NCI-H510A treated with DMSO at 0.1 percent for 48 hours (cell line): ENCODE results near the gene LECT2.

ENCODE experiments used
- DNase-seq: peaks from one replicate; lab custom pipeline; 2025; lab: John Stamatoyannopoulos, UW

LECT2 gene

DNA sequence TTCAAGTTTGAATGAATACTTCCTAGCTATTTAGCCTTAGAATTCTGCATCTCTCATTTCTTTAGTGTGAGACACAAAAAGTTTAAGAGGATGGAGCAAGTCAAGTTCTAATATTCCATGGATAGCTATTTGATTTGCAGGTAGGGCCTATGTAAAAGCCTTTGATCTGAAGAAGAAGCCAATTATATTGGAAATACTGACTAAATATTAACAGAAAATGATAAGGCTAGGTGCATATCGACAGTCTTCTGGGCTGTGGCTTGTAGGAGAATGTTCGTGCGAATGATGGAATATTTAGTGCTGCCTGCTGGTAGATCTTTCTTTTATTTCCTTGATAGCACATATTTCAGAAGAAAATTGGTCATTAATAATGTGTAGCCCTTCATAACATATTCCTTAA, at the start of gene LECT2:
Gene LECT2 (minus strand): TSS at position 85 of the 400 bp plus-strand sequence. CDS start 150 bp downstream, outside the sequence.
- no peak for DNase-seq

DNA sequence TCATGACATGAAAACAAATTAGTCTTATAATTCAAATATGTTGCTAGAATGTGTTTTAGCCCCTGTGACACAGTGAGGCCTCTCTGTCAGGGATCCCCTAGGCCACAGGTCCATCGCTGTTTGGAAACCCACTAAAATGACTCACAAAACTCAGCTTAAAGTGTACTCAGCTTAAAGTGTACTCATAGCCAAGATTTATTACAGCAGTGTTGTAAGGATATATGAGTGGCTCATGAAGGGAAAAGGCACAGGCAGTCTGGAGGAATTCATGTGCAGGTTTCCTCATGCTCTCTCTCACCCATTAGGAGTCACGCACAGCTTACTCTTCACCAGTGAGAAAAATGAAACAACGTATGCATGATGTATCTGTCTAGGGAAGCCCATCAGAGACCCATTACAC, 49.7 kb upstream of the LECT2 start:
- no peak for DNase-seq

DNA sequence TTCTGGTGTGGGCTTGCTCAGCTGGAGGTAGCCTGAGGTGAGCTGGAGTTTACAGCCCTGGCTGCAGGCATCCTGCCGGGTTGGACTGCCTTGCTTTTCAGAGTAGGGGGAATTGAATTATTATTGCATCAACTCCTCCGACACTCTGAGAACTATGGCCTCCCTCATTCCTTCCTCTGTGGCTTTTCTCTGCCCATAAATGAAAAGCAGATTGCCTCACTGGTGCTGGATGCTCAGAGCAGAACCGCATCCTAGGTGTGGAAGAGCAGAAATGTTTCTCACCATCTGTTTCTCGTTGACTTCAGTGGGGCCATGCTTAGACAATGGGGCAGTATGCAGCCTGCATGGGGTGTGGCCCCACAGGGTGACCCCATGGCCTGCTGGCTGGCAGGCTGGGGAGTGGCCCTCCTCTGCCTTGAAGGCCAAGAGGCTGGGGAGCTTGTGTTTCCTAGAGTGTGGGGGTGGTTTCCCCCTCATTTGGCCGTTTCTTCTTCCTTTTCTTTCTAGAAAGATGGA, 46.7 kb upstream of the LECT2 start:
- DNase-seq: no peak

DNA sequence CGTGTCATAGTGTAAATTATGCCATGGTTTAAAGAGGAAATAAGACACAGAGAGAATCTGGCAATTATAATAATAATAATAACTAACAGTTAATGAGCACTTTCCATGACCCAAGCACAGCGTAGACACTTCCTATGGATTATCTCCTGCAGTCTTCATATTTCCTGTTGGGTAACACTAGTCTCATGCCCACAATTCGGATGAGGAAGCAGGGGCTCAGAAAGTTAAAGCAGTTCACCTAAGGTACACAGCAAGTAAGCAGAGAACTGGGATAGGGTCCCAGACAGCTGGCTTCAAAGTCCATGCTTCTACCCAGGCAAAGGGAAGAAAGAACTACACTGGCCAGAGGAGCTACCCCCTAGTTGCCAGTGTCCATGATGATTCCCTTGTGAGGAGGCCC, 46.1 kb upstream of the LECT2 start:
- DNase-seq: no peak

DNA sequence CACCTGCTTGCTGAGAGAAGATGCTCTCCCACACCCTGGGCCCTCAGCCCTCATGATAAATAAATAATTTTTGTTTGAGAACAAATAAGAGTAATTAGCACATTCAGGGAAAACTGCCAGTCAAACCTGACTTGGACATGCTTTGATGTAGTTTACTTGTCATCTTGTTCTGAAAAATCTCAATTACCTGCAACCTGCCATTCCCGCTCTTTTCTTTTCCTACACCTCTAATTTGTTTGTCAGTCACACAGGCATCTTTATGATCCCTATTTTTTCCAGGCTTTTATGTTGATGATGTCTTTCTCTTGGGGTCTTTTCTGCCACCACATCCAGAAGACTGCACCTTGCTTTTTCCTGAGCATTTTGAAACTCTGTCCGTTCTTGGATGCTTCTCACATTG, 45.4 kb upstream of the LECT2 start:
- no peak for DNase-seq

DNA sequence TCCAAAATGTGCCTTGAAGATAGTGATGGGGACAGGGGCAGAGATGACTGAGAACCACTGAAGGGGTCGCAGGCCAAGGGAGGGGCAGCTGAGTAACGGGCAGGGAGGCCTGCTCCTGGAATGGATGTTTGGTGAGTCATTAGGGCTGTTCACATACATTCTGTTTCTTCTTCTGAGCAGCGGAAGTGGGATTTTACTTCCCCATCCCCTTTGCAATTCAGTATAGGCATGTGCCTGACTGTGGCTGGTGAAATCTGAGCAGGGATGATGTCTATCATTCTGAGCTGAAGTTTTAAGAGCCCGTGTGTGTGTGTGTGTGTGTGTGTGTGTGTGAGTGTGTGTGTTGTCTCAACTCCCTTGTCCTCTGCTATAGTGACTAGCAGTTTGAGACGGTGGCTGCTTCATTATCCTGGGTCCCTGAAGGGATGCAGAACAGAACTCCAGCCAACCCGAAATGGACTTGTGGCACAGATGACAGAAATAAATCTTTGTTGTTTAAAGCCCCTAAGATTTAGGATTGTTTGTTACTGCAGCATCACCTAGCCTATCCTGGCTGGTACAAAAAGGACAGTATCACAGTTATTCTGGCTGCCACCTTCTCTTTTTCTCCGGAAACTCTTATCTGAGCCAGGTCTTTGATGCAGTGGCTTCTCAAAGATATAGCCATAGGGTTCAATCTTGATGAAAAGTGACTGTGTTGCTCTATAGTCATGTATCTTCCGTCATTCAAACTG, 44.8 kb upstream of the LECT2 start:
- DNase-seq: no peak

DNA sequence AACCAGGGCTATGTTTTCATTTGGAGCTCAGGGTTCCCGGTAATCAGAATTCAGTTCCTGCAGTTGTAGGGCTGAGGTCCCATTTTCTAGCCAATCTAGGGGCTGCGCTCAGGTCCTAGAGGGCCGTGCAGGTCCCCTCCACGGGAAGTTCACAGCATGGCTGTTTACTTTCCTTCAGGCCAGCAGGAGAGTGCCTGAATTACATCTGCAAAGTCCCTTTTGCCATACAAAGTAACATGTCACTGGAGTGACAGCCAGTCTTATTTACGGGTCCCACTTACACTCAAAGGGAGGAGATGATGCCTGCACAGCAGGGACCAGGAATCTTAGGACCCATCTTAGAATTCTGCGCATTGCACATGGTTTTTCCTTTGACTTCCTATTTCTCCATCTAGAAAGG, 44.1 kb upstream of the LECT2 start:
- DNase-seq: no peak

DNA sequence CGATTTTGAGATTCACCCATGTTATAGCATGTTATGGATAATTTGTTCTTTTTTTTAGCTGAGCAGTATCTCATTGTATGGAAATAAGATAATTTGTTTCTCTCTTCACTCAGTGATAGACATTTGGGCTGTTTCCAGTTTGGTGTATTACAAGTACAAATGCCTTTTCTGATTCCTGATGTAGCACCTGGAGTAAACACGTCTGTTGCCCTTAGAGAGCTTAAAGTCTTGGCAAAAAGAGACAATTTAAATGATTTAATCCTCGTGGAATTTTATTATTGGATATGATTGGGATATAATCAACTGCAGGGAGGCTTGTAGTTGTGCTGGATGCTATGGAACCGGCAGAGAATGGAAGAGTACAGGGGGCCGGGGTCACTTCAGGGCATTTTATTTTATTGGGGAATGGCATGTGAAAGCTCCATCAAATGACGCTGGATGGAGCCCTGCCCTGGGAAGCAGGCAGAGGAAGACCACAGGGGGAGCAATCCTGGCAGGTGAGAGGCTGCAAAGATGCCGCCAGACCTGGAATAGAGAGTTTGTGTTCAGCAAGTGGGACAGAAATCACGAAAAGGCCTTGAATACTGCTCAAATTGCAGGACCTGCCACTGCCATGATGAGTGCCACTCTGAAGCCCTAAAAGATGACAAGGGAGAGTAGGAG, 43.0 kb upstream of the LECT2 start:
- no peak for DNase-seq

DNA sequence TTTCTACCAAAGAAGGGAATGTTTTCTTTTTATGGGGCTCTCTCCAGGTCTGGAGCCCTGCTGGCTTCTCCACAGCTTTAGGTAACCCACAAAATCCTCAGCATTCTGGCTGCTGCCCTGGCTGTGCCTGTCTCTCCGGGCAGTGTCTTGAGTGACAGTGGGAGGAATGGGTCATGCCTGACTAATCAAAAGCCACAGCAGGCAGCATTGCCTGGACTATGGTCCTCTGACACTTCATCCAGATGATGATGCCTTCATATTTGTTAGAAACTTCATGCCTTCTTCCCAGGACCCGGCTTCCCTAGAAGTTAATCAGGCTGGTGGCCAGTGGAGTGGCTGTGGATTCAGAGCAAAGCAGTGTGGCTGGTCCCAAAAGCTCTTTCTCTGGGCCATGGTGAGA, 41.8 kb upstream of the LECT2 start:
- no peak for DNase-seq

DNA sequence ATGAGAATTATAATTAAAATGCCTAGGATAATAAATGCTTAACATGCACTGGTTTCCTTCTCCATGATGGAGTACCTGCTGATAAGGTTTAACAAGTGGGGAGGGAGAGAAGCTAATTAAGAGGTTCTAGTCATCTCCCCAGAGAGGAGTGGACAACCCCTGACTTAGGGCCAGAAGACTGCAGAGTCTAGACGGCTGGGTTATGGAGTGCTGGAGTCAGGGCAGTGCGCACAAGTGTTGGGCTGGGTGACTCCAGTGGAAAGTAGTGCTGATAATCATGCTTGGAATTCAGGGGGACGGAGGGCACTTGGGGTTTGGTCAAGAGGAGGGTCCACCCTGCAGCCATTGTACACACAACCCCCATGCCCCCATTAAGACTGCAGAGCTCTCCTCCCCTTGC, 41.2 kb upstream of the LECT2 start:
- DNase-seq: no peak

DNA sequence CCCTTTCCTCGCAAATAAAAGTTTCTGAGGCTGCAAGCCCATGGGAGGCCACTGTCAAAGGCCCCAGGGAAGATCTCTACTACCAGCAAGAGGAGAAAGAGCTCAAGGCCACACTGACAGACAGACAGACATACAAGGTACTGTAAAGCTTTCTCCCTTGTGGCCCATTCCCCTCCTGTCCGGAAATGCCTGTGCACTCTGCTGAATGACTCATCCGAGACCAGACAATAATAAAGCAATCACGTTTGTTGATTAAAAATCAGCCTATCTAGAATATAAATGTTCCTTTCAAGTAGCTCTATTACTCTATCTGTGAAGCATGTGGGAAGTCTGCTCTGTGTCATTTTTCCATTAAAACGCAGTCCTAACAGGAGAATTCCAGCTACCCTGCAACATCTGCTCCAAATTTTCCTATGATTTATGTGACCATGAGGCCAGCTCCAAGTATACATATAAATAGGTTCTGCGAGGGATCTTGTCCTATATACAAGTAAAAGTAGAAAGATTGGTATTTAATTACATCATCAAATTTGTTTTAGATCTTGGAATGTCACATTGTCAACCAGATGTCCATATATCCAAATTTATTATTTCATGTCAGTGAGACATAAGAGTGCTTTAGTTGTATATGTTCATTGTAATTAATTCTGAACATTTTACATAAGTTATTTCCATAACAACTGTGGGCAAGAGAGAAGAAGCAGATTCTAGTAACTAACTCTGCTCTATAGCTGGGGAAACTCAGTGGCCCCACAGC, 39.3 kb upstream of the LECT2 start:
- no peak for DNase-seq

DNA sequence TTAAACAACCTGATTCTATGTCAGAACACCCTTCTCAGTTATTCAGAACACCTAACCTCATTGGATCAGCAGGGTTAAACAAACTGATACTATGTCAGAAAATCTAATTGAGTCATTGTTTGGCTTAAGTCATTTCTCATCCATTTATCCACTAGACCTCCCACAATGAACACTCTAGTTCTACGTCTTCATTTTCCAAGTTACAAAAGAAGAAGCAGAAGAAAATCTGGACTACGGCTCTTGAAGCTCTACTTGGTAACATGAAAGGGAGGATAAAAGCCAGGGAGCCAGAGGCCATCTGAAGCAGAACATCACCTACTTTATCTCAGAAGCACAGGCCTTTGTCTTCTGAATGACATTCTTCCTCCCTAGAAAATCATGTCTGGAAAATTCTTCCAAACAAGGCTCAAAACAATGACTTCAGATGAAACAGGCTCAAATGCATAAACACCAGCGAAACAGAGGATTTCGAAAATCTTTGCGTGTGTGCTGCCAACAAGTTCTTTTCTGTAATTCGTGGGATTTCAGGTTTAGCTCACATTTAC, 38.6 kb upstream of the LECT2 start:
- no peak for DNase-seq

DNA sequence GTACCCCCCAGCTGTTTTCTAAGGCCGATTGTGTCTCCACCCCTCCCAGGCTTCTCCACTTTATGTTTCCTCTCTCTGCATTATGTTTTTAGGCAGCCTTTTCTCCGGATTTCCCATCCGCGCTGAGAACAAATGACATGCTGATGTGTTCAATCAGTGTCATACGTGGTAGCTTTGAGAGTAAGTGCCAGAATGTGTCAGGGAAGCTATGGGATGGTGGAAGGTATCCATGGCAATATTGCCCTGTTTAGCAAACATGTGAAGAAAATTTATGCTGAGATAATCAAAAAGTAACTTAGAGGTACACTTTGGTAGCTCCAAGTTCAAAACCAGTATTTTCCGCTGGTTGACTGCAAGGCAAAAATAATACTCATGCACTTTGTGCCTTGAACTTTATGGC, 36.6 kb upstream of the LECT2 start:
- no peak for DNase-seq

DNA sequence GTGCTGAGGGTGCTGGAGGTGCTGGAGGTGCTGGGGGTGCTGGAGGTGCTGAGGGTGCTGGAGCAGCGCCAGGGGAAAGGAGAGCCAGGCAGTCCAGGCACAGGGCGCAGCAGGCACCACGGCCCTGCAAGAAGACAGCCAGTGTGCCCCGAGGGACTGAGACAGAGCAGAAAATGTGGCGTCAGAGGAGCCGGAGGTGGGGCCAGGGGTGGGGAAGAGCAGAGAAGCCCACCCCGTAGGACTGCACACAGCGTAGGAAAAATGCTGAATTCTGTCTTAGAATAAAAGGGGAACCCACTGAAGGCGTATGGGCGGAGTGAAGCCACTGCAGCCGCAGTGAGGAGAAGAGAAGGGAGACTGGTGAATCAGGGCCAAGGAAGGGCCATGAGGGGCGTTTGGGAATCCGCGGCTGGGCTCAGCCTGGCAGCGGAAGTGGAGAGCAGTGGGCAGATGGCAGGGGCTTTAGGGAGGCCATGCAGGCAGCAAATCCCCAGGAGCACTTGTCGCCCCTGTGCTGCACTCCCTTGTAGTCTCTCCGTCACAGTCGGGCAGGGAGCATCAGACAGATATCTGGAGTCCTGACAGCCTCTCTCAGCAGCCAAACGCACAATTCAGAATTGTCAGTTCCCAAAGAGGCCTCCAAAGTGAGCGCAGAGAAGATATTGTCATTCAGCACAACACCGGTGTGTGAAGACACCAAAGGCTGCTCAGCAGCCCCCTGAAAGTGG, 35.9 kb upstream of the LECT2 start:
- no peak for DNase-seq

DNA sequence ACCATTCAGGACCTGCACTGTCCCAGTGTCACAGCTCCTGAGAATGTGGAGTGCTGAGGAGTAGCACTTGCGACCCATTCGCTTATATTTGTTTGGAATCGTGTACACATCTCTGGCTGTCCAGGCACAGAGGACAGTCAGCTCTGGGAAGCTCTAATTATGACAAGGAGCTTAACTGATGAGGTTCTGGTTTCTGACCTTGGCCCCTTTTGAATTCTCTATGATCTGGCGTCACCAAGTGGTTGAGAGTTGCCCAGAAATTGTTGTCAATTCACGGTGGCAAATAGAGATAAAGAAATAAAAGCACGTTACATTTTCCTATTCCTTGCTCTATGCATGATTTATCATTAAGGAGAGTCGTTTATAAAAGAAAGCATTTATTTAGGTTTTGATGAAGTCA, 34.9 kb upstream of the LECT2 start:
- no peak for DNase-seq

DNA sequence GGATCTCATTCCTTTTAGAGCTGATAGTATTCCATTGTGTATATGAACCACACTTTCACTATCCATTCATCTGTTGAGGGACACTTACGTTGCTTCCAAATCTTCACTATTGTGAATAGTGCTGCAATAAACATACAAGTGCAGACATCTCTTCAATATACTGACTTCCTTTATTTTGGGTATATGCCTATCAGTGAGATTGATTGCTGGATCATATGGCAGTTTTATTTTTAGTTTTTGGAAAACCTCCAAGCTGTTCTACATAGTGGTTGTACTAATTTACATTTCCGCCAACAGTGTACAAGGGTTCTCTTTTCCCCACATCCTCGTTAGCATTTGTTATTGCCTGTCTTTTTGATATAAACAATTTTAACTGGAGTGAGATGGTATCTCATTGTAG, 33.8 kb upstream of the LECT2 start:
- DNase-seq: no peak

DNA sequence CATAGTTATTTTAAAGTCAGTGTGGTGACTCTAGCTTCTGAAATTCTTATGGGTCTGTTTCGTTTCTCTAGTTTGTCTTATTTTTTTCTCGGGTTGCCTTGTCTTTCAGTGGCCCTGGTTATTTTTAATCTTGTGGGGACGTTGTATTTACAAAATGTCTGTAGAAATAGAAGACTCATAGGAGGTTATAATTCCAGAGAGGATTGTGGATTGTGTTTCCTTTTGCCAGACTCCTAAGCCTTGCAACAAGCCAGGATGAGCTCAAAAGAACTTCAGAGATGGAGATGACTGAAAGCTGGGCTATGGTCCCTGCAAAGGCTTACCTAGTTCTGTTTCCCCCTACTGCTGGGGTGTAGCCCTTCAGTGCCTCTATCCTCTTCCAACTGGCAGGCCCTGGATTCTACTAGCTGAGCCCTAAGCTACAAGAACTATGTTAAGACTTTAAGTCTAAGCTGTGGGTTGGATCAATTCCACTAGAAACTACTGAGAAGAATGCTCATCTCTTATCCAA, 32.2 kb upstream of the LECT2 start:
- DNase-seq: no peak

DNA sequence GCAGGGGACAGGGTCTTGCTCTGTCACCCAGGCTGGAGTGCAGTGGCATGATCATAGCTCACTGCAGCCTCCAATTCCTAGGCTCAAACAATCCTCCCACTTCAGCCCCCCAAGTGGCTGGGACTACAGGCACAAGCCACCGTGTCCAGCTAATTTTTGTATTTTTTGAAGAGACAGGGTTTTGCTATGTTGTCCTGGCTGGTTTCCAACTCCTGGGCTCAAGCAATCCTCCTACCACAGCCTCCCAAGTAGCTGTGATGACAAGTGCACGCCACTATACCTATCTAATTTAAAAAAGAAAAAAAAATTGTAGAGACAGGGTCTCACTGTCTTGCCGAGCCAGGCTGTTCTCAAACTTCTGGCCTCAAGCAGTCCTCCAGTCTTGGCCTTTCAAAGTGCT, 31.6 kb upstream of the LECT2 start:
- DNase-seq: no peak

DNA sequence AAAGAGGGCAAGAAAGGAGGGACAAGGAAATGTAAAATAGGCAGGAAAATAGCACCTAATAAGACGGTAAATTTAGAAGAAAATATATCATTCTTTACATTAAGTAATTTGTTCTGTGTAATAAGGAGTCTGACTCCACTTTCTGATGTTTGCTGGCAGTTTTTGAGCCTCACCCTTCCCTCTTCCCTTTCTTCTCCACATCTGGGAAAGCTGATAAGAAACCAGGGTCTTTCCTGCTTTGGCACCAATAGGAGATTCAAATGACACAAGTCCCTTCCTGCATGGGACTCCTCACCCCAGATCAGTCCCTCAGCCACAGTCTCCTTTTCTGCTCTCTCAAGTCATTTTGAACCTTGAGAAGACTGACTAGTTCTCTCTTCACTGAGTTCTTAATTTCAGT, 31.2 kb upstream of the LECT2 start:
- no peak for DNase-seq

DNA sequence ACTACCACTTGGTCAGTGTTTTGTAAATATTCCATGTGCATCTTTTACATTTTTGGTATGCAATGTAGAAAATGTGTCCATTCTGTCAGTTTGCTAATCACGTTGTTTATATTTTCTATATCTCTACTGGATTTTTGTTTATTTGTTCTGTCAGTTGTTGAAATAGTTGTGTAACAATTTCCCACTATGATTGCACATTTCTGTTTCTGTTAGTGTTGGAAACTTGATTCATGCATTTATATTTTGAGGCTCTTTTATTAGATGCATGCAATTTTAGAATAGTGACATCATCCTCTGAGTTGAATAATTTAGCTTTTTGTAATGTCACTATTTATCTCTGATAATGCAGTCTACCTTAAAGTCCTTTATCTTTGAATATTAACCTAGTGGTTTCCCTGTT, 25.8 kb upstream of the LECT2 start:
- no peak for DNase-seq

DNA sequence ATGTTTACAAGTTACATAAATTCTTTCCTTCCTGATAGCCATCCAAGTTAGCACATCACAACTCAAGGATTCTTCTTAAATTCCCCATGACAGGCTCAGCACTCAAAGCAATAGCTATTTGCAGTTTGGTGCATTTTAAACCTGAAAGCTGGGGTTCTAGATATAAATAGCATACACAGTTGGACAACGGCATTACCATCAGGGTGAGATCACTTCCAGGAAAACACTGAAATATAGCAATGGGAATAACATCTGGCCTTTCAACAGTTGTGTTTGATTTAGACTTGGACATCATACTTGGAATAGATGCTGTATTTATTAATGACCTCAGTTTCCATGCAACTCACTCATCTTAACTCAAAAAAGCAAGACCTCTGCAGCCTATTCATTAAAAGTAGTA, 24.7 kb upstream of the LECT2 start:
- DNase-seq: no peak

DNA sequence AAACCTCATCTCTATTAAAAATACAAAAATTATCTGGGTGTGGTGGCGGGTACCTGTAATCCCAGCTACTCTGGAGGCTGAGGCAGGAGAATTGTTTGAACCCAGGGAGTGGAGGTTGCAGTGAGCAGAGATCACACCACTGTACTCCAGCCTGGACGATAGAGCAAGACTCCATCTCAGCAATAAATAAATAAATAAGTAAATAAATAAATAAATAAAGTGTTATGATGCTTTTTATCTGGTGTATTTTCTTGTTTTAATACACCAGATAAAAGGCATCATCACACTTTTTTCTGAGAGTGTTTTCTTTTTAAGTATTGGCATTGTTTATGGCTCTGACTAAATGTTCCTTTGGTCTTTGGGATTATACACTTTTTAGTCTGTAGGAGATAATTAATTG, 24.2 kb upstream of the LECT2 start:
- DNase-seq: no peak
